Measurements from ENCODE around the gene FIBP.

- no peak for TF ChIP-seq POLR2A (IDR thresholded peaks at IDR 0.05; ENCODE audit: low read depth)
- TF ChIP-seq CTCF (IDR thresholded peaks at IDR 0.05): no peak
Measured at GRCh38 chr11:65872586-65873317, 15.5 kb downstream of the FIBP start, which contains the start of gene EFEMP2.
